NCI-H187 (cell line): Measurements from ENCODE around the gene C22orf39.

Experiments used
- DNase-seq, 2 experiments: peaks; one replicate each; lab custom pipeline; 2025; lab: John Stamatoyannopoulos, UW

The C22orf39 gene

GRCh38 chr22:19477321-19478044 lies 30.0 kb upstream of the C22orf39 start:
- DNase-seq: no peak

- no peak for DNase-seq
These were observed 28.5 kb upstream of the C22orf39 start for GRCh38 chr22:19476023-19476422.

GRCh38 chr22:19473578-19473977 lies 26.1 kb upstream of the C22orf39 start:
- no peak for DNase-seq

- DNase-seq: no peak
These were observed 24.7 kb upstream of the C22orf39 start for GRCh38 chr22:19472233-19472632.

GRCh38 chr22:19471572-19471971 lies 24.1 kb upstream of the C22orf39 start:
- no peak for DNase-seq

GRCh38 chr22:19470010-19470409 lies 22.5 kb upstream of the C22orf39 start:
- no peak for DNase-seq

- DNase-seq: no peak
These were observed 21.9 kb upstream of the C22orf39 start for GRCh38 chr22:19469421-19469820.

- no peak for DNase-seq
These were observed 20.4 kb upstream of the C22orf39 start for GRCh38 chr22:19467912-19468311.

- DNase-seq: no peak
These were observed 19.6 kb upstream of the C22orf39 start for GRCh38 chr22:19466848-19467752.

- DNase-seq: no peak
These were observed 18.7 kb upstream of the C22orf39 start for GRCh38 chr22:19466126-19466716.

- no peak for DNase-seq
These were observed 17.5 kb upstream of the C22orf39 start for GRCh38 chr22:19464975-19465374.

GRCh38 chr22:19464546-19464945 lies 17.0 kb upstream of the C22orf39 start:
- no peak for DNase-seq

GRCh38 chr22:19463491-19464469 lies 16.3 kb upstream of the C22orf39 start:
- DNase-seq: no peak

GRCh38 chr22:19463008-19463407 lies 15.5 kb upstream of the C22orf39 start:
- DNase-seq: no peak

GRCh38 chr22:19461506-19461905 lies 14.0 kb upstream of the C22orf39 start:
- no peak for DNase-seq

GRCh38 chr22:19460036-19460435 lies 12.5 kb upstream of the C22orf39 start:
- DNase-seq: no peak

GRCh38 chr22:19457828-19458428 lies 10.4 kb upstream of the C22orf39 start:
- no peak for DNase-seq

- no peak for DNase-seq
These were observed 9.0 kb upstream of the C22orf39 start for GRCh38 chr22:19456541-19456940.

- no peak for DNase-seq
These were observed 8.3 kb upstream of the C22orf39 start for GRCh38 chr22:19455585-19456370.

- no peak for DNase-seq
These were observed 7.5 kb upstream of the C22orf39 start for GRCh38 chr22:19455033-19455432.
